ENCODE measurements around the gene CCL19. TPM values are rescaled to one million over a fixed set of nuclear protein-coding genes. Genes with fewer than 3 reads are reported as not detected.

The CCL19 gene
- total RNA-seq, 6 experiments from 2014 or later = not detected

DNA sequence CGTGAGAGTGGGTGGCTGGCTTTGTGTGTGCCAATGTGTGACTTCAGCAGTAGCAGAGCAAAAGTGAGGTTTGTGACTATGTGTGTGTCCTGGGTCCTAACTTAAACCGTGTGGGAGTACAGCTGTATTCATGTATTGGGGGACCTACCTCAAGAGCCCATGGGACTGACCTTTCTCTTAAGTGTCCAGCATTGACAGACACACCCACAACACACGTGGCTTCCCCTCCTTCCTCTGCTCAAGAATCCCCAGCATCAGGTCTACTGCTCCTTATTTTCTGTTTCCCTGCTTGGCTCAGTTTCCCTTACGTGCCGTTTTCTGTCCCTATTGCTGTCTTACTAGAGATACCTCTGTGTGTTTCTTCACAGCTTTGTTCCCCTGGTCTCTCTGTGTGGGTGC lies 38.5 kb downstream of the CCL19 start:
- Mint-ChIP-seq H3K36me3 (ENCODE audit: low read depth) (peaks cover 18% of the 10 kb centered on the region; the same call in 1 of the 2 replicates), H3K4me1 (ENCODE audit: low read depth) (peaks cover 52% of the 10 kb centered on the region), H3K27me3 (ENCODE audit: insufficient read depth) (no peaks in the 10 kb centered on the region; the same call in 1 of the 2 replicates), H3K9me3 (no peaks in the 10 kb centered on the region), H3K27ac (peak overlapping the region; percentile 76), H3K4me3 (peak overlapping the region; percentile 92)
- TF ChIP-seq, protein P1, sequence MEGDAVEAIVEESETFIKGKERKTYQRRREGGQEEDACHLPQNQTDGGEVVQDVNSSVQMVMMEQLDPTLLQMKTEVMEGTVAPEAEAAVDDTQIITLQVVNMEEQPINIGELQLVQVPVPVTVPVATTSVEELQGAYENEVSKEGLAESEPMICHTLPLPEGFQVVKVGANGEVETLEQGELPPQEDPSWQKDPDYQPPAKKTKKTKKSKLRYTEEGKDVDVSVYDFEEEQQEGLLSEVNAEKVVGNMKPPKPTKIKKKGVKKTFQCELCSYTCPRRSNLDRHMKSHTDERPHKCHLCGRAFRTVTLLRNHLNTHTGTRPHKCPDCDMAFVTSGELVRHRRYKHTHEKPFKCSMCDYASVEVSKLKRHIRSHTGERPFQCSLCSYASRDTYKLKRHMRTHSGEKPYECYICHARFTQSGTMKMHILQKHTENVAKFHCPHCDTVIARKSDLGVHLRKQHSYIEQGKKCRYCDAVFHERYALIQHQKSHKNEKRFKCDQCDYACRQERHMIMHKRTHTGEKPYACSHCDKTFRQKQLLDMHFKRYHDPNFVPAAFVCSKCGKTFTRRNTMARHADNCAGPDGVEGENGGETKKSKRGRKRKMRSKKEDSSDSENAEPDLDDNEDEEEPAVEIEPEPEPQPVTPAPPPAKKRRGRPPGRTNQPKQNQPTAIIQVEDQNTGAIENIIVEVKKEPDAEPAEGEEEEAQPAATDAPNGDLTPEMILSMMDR (IDR thresholded peaks at IDR 0.05) = no peak
- DNase-seq = no peak

DNA sequence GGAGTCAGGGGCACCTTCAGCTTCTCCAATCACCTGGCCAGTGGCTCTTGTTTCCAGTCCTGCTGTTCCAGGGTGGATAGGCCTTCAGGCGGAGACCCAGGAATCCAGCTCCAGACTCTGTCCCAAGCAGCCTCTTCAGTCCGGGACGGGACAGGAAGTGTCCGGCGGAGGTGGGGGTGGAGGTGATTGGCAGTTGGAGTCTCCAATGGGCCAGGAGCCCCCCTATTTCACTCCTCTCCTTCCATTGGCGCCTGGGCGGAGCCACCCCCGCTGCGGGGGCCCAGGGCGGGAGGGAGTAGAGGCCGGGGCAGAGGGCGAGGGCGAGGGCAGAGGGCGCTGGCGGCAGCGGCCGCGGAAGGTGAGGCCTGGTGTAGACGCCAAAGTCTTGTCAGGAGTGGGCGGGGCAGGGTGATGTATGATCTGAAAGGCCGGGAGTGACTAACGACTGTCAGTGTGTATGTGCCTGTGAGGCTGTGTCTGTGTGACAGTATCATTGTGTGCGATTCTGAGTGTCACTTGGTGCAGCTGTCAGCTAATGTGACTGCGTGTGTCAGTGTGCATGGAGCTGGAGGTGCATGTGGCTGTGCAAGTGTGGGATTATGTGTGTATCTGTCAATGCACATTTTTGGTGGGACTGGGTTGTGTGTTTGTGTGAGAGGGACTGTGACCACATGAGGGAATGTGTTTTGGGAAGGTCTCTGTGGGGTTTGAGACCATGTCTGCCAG lies 39.0 kb downstream of the CCL19 start, which contains the start of gene IL11RA:
Gene IL11RA (plus strand): TSS at position 310 of the 726 bp plus-strand sequence. CDS start 3,033 bp downstream, outside the sequence.
- no peaks in the 10 kb centered on the region for H3K9me3 Mint-ChIP-seq
- H3K4me3 Mint-ChIP-seq = peak within 1 kb of the TSS; percentile 92
- DNase-seq = peak; percentile 80
- H3K4me1 Mint-ChIP-seq (ENCODE audit: low read depth) = peaks cover 58% of the 10 kb centered on the region
- peak within 1 kb of the TSS; percentile 76 for H3K27ac Mint-ChIP-seq
- H3K36me3 Mint-ChIP-seq (ENCODE audit: low read depth) = peaks cover 18% of the 10 kb centered on the region; the same call in 1 of the 2 replicates
- no peaks in the 10 kb centered on the region; the same call in 1 of the 2 replicates for H3K27me3 Mint-ChIP-seq (ENCODE audit: insufficient read depth)
- TF ChIP-seq, protein P1 (IDR thresholded peaks at IDR 0.05) = peak; percentile 17; the same call in 1 of the 2 replicates

GRCh38 chr9:34651321-34651720 lies 39.8 kb downstream of the CCL19 start:
- H3K36me3 Mint-ChIP-seq (ENCODE audit: low read depth) = peaks cover 18% of the 10 kb centered on the region; the same call in 1 of the 2 replicates
- TF ChIP-seq, protein P1 (IDR thresholded peaks at IDR 0.05) = no peak
- no peaks in the 10 kb centered on the region for H3K9me3 Mint-ChIP-seq
- no peaks in the 10 kb centered on the region; the same call in 1 of the 2 replicates for H3K27me3 Mint-ChIP-seq (ENCODE audit: insufficient read depth)
- DNase-seq = peak; percentile 23
- H3K4me1 Mint-ChIP-seq (ENCODE audit: low read depth) = peaks cover 60% of the 10 kb centered on the region
- H3K4me3 Mint-ChIP-seq = peak overlapping the region; percentile 92
- H3K27ac Mint-ChIP-seq = peak overlapping the region; percentile 76

DNA sequence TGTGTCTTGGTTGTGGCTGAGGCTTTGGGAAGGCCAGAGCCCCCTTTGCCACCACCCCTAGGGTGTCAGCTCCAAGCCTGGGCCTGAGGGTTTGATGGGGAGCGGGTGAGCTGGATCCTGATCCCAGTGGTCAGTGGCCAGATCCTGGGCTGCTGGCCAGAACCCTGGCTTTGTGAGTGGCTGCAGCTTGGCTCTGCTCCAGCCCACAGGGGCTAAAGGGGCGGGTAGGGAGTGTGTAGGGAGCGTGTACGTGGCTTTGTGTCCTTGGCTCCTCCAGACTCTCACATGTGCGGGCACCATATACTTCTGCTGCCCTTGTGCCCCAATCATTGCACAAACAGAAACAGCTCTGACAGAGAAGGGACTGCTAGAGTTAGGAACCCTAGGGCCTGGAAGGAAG lies 40.3 kb downstream of the CCL19 start:
- Mint-ChIP-seq H3K27me3 (ENCODE audit: insufficient read depth) (no peaks in the 10 kb centered on the region; the same call in 1 of the 2 replicates), H3K4me1 (ENCODE audit: low read depth) (peaks cover 65% of the 10 kb centered on the region), H3K27ac (peak overlapping the region; percentile 76), H3K36me3 (ENCODE audit: low read depth) (peaks cover 17% of the 10 kb centered on the region; the same call in 1 of the 2 replicates), H3K9me3 (no peaks in the 10 kb centered on the region), H3K4me3 (peak overlapping the region; percentile 92; the same call in 1 of the 2 replicates)
- no peak for DNase-seq
- TF ChIP-seq, protein P1 (IDR thresholded peaks at IDR 0.05) = no peak

DNA sequence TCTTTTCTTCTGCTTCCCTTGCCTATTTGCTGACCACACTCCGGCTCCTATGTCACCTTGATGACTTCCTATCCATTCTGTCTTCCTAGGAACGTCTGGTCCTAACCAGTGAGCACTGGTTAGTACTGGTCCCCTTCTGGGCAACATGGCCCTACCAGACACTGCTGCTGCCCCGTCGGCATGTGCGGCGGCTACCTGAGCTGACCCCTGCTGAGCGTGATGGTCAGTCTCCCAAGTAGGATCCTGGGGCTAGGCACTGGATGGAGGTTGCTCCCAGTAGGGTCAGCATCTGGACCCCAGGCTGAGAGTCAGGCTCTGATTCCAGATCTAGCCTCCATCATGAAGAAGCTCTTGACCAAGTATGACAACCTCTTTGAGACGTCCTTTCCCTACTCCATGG lies 42.4 kb downstream of the CCL19 start:
- Mint-ChIP-seq H3K27me3 (ENCODE audit: insufficient read depth) (no peaks in the 10 kb centered on the region; the same call in 1 of the 2 replicates), H3K9me3 (no peaks in the 10 kb centered on the region), H3K27ac (no peak overlapping the region; the same call in 1 of the 2 replicates), H3K4me1 (ENCODE audit: low read depth) (peaks cover 56% of the 10 kb centered on the region), H3K36me3 (ENCODE audit: low read depth) (peaks cover 13% of the 10 kb centered on the region; the same call in 1 of the 2 replicates), H3K4me3 (no peak overlapping the region)
- no peak for DNase-seq
- TF ChIP-seq, protein P1 (IDR thresholded peaks at IDR 0.05) = no peak
